Muscle layer of colon (tissue), 2 donors: ENCODE measurements around the gene RAG2.

Experiments used
- H3K27ac ChIP-seq: one replicate; pipeline ENCODE4 v1.7.0; 2013; ENCODE audit warnings: low read depth, mild to moderate bottlenecking, low read length, moderate library complexity
- H3K27me3 ChIP-seq, 2 donors: one replicate each; pipeline ENCODE4 v1.7.0; 2013; ENCODE audit warnings: low read length in 2 of 2, mild to moderate bottlenecking in 2 of 2; ENCODE audit not compliant: insufficient read depth in 2 of 2, control insufficient read depth in 1 of 2
- H3K36me3 ChIP-seq: one replicate; pipeline ENCODE4 v1.7.0; 2013; ENCODE audit warnings: mild to moderate bottlenecking, low read length; ENCODE audit not compliant: insufficient read depth
- H3K4me1 ChIP-seq: one replicate; pipeline ENCODE4 v1.7.0; 2013; ENCODE audit warnings: mild to moderate bottlenecking, low read length; ENCODE audit not compliant: insufficient read depth
- H3K4me3 ChIP-seq, 2 donors: one replicate each; pipeline ENCODE4 v1.7.0; 2013; ENCODE audit warnings: low read length in 2 of 2, low read depth in 1 of 2, mild to moderate bottlenecking in 1 of 2, moderate library complexity in 1 of 2
- H3K9ac ChIP-seq: one replicate; pipeline ENCODE4 v1.7.0; 2013; ENCODE audit warnings: low read length
- H3K9me3 ChIP-seq: one replicate; pipeline ENCODE4 v1.7.0; 2013; ENCODE audit warnings: mild to moderate bottlenecking, low read length
- donor health status: abdominal sarcoma.
- donor health status: Adenocarcinoma of cecum.

The RAG2 gene

GRCh38 chr11:36596880-36597279, 1.2 kb downstream of the RAG2 start:
- Histone ChIP-seq H3K4me1 (peaks cover 15% of the 10 kb centered on the region), H3K9me3 (no peaks in the 10 kb centered on the region), H3K27me3 (no peaks in the 10 kb centered on the region), H3K4me3 (no peak overlapping the region), H3K9ac (no peak overlapping the region), H3K36me3 (no peaks in the 10 kb centered on the region), H3K27ac (no peak overlapping the region)

DNA sequence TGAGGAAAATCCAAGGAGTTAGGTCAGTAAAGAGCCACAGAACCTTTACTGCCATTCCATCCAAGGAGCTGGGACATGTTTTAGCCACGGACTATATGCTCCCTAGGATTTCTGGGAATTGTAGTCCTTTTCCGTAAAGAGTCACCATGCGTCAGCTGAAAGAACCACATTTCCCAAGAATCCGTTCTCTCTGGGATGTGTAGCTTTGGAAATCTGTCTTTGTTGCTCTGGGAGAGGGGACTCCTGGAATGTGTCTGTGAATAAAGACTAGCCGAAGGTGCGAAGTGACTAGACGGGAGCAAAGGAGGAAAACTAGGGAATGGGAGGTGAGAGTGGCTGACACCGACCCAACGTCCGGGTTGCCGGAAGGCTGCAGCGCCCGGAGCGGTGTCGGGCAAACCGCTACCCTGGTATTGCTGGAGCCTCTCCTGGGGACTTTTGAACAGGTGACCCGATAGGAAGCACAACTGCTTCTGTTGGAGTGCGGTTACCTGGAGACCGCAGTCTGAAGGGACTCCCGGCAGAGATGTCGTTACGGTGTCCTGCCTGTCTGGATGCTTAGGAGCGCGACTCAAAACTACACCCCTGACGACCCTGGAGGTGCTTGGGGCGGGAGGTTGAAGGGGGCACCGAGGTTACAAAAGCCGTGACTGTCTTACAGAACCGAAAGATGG, 3.6 kb downstream of the RAG2 start, which contains the start of gene IFTAP:
Gene IFTAP (plus strand): TSS at position 187 of the 674 bp plus-strand sequence. CDS start 15,602 bp downstream, outside the sequence.
- Histone ChIP-seq H3K9me3 (no peaks in the 10 kb centered on the region), H3K36me3 (no peaks in the 10 kb centered on the region), H3K4me3 (peak within 1 kb of the TSS; percentile 66 to 89), H3K27me3 (no peaks in the 10 kb centered on the region), H3K9ac (peak within 1 kb of the TSS; percentile 62), H3K4me1 (peaks cover 15% of the 10 kb centered on the region), H3K27ac (peak within 1 kb of the TSS; percentile 67)

- no peaks in the 10 kb centered on the region for H3K27me3 ChIP-seq
Measured at GRCh38 chr11:36591433-36591832, 6.6 kb downstream of the RAG2 start.

DNA sequence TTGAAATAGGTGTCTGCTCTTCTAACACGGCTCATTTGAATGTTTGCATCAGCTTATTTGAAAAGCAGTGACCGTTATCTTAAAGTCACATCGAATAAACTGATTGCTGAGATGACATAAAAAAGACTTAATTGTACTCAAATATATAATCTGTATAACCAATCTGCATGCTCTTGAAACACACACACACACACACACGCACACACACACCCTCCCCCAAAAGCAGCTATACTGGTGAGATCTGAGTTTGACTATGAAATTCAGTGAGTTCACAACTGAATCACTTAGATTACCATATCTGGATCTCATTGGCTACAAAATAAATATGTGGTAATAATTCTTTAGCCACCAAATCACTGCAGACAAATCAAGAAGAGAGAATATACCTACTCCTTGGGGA, 7.5 kb downstream of the RAG2 start:
- Histone ChIP-seq H3K27ac (no peak overlapping the region), H3K9me3 (no peaks in the 10 kb centered on the region), H3K4me3 (no peak overlapping the region), H3K36me3 (no peaks in the 10 kb centered on the region), H3K27me3 (no peaks in the 10 kb centered on the region), H3K4me1 (peaks cover 5% of the 10 kb centered on the region), H3K9ac (no peak overlapping the region)

More at GRCh38 chr11:36591433-36591832, 6.6 kb downstream of the RAG2 start:
- Histone ChIP-seq H3K9me3 (no peaks in the 10 kb centered on the region), H3K4me1 (peaks cover 14% of the 10 kb centered on the region), H3K27ac (no peak overlapping the region), H3K36me3 (no peaks in the 10 kb centered on the region), H3K4me3 (no peak overlapping the region), H3K9ac (no peak overlapping the region)

- H3K36me3 ChIP-seq, result no peaks in the 10 kb centered on the region
- no peak overlapping the region for H3K27ac ChIP-seq
- no peaks in the 10 kb centered on the region for H3K27me3 ChIP-seq
- H3K4me1 ChIP-seq, result no peaks in the 10 kb centered on the region
- no peak overlapping the region for H3K4me3 ChIP-seq
- no peak overlapping the region for H3K9ac ChIP-seq
- H3K9me3 ChIP-seq, result no peaks in the 10 kb centered on the region
Measured at GRCh38 chr11:36588099-36588498, 9.9 kb downstream of the RAG2 start.

DNA sequence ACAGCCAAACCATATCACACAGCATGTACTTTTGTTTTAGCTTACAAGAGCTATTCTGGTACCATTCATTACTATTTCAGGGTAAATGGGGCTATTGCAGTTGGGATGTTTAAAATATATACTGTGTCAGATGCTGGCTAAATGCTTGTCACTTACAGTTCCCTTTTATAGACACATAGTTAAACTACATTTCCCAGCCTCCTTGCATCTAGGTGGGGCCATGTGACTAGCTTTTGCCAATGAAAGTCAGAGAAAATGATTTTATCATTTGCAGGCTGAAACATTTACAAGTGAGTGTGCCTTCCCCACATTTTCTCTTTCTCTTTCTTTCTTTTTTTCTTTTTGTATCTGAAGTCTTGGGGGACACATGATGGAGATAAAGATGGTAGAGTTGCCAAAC, 11.5 kb downstream of the RAG2 start:
- H3K4me1 ChIP-seq, result no peaks in the 10 kb centered on the region
- no peak overlapping the region for H3K4me3 ChIP-seq
- no peak overlapping the region for H3K9ac ChIP-seq
- no peak overlapping the region for H3K27ac ChIP-seq
- H3K36me3 ChIP-seq, result no peaks in the 10 kb centered on the region
- H3K27me3 ChIP-seq, result no peaks in the 10 kb centered on the region
- H3K9me3 ChIP-seq, result no peaks in the 10 kb centered on the region

- H3K27ac ChIP-seq, result no peak overlapping the region
Measured at GRCh38 chr11:36583667-36584066, 14.4 kb downstream of the RAG2 start.

DNA sequence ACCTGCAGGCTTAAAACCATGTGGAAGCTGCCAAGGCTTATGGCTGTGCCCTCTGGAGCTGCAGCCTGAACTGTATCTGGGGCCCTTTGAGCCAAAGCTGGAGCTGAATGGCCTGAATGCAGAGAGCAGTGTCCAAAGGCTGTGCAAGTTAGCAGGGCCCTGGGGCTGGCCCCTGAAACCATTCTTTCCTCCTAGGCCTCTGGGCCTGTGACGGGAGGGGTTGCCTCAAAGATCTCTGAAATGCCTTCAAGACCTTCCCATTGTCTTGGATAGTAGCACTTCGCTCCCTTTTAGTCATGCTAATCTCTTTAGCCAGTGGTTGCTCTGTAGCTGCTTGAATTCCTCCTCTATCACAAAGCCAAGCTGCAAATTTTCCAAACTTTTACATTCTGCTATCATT, 16.5 kb downstream of the RAG2 start:
- Histone ChIP-seq H3K4me3 (no peak overlapping the region), H3K27me3 (no peaks in the 10 kb centered on the region), H3K4me1 (peaks cover 11% of the 10 kb centered on the region), H3K27ac (no peak overlapping the region), H3K9me3 (no peaks in the 10 kb centered on the region), H3K36me3 (no peaks in the 10 kb centered on the region), H3K9ac (no peak overlapping the region)

More at GRCh38 chr11:36583667-36584066, 14.4 kb downstream of the RAG2 start:
- Histone ChIP-seq H3K36me3 (no peaks in the 10 kb centered on the region), H3K9me3 (no peaks in the 10 kb centered on the region), H3K9ac (no peak overlapping the region), H3K4me3 (no peak overlapping the region), H3K27me3 (no peaks in the 10 kb centered on the region), H3K4me1 (no peaks in the 10 kb centered on the region)

- Histone ChIP-seq H3K9ac (no peak overlapping the region), H3K4me3 (no peak overlapping the region), H3K9me3 (no peaks in the 10 kb centered on the region), H3K27ac (no peak overlapping the region), H3K4me1 (peaks cover 11% of the 10 kb centered on the region), H3K36me3 (no peaks in the 10 kb centered on the region), H3K27me3 (no peaks in the 10 kb centered on the region)
Measured at GRCh38 chr11:36578458-36578857, 19.6 kb downstream of the RAG2 start.

GRCh38 chr11:36577859-36578258, 20.2 kb downstream of the RAG2 start:
- Histone ChIP-seq H3K4me3 (no peak overlapping the region), H3K27ac (peak overlapping the region; percentile 8), H3K27me3 (no peaks in the 10 kb centered on the region), H3K4me1 (peaks cover 11% of the 10 kb centered on the region), H3K9me3 (no peaks in the 10 kb centered on the region), H3K36me3 (no peaks in the 10 kb centered on the region), H3K9ac (no peak overlapping the region)

DNA sequence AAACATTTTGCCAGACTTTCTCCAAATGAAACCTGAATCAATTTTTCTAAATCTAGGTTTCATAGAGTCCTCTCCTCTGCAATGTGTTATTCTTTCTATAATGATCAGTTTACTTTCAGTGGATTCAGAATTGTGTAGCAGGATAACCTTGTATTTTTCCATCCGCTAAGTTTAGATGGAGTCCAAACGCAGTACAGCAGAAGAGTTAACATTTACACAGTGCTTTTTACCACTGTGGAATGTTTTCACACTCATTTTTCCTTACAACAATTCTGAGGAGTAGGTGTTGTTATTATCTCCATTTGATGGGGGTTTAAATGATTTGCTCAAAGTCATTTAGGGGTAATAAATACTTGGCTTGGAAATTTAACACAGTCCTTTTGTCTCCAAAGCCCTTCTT, 20.7 kb downstream of the RAG2 start:
- Histone ChIP-seq H3K4me1 (peaks cover 11% of the 10 kb centered on the region), H3K4me3 (no peak overlapping the region), H3K9me3 (no peaks in the 10 kb centered on the region), H3K27me3 (no peaks in the 10 kb centered on the region), H3K36me3 (no peaks in the 10 kb centered on the region), H3K27ac (peak overlapping the region; percentile 8), H3K9ac (no peak overlapping the region)

- Histone ChIP-seq H3K27me3 (no peaks in the 10 kb centered on the region), H3K4me1 (peaks cover 11% of the 10 kb centered on the region), H3K36me3 (no peaks in the 10 kb centered on the region), H3K9me3 (no peaks in the 10 kb centered on the region), H3K27ac (no peak overlapping the region), H3K4me3 (no peak overlapping the region), H3K9ac (no peak overlapping the region)
Measured at GRCh38 chr11:36574486-36574885, 23.6 kb downstream of the RAG2 start.
